Uterus (tissue), 2 donors: Measurements from ENCODE around the gene WNT7A.

Experiments used
- CTCF ChIP-seq, 4 experiments: fragments of 200-600 bp in 2 of 4; fragments of 450-650 bp in 2 of 4; sonication (generic) in 2 of 4; IDR thresholded peaks; one replicate each; pipeline ENCODE4 v1.5.1; 2016 to 2019; ENCODE audit warnings: antibody characterized with exemption in 4 of 4, mild to moderate bottlenecking in 2 of 4, moderate library complexity in 1 of 4
- POLR2A ChIP-seq, 2 donors: fragments of 450-650 bp; IDR thresholded peaks; one replicate each; pipeline ENCODE4 v1.6.1; 2016; ENCODE audit warnings: antibody characterized with exemption in 2 of 2, mild to moderate bottlenecking in 1 of 2, moderate library complexity in 1 of 2

DNA sequence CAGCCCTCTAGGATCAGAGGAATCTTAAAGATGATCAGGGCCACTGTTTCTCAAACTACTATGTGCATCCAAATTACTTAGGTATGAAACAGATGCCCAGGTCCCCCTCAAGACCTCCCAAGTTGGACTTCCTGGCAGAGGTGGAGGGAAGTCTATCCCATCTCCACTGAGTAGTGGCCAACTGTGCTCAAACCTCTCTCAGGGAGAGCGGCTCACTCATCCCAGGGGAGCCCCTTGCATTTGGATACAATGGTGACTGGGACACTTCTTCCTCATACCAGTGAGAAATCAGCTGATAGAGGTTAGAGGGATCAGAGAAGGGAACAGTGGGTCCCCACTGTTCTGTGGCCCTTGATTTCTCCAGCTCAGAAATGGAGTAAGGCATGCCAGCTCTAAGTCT lies 8.7 kb upstream of the WNT7A start:
- TF ChIP-seq CTCF (IDR thresholded peaks at IDR 0.05) (no peak), POLR2A (IDR thresholded peaks at IDR 0.05) (no peak)
